GM18909 (cell line): ENCODE data around the gene VIM.
A peak's percentile ranks its signal among the peaks of the same experiment; 100 is the strongest.

ENCODE experiments used
- ATAC-seq: cut with Tn5 transposase; IDR thresholded peaks from one replicate; pipeline ENCODE4 v1.9.1; 2021; ENCODE audit warnings: mild to moderate bottlenecking; ENCODE audit not compliant: unreplicated experiment, poor library complexity

VIM gene

GRCh38 chr10:17229967-17230682 is 2.1 kb downstream of the VIM start:
- peak; percentile 55 for ATAC-seq

DNA sequence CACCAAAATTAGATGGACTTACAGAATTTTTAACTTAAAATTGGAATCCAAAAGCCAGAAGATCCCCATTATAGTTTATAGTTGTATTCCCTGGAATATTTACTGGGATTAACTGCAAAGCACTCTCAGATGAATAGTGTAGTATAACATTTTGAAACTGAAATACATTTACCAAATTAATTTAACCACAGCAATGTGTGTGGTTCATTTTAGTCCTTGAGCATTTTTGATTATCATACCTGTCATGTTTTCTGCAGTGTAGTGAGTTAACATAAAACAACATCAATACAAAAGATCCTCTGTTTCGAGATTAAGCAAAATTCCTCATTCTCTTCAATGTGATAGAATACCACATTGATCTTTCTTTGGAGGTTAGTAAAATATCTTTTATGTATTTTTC is 3.7 kb downstream of the VIM start:
- no peak for ATAC-seq

DNA sequence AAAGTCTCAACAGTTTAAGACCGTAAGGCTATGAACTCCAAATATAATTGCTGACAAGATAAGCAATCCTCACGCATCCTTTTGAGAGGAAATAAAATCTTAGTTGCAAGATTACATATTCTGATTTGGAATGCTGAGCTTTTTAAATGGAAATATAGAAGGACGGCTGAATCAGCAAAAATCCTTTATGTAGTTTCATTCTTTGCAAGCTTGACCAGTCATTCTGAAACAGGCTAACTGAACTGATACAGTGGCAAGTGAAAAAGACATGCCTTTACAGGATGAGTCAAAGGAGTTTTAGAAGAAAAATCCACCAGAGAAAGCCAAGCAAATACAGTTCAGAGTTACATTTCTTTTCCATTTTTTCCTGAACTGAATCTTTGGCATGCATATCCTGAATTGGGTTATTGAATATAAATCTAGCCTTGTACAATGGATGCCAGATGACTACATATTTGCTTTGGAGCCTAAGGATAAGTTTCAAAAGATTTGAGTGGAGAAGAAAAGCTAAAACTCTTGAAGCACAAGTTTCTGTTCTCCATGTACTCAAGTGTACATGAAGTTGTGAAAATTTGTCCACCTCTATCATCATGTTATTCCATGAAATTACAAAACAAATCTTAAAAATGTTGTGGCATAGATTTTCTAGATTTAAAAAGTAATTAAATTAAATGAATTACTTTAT is 4.4 kb downstream of the VIM start:
- ATAC-seq: no peak

DNA sequence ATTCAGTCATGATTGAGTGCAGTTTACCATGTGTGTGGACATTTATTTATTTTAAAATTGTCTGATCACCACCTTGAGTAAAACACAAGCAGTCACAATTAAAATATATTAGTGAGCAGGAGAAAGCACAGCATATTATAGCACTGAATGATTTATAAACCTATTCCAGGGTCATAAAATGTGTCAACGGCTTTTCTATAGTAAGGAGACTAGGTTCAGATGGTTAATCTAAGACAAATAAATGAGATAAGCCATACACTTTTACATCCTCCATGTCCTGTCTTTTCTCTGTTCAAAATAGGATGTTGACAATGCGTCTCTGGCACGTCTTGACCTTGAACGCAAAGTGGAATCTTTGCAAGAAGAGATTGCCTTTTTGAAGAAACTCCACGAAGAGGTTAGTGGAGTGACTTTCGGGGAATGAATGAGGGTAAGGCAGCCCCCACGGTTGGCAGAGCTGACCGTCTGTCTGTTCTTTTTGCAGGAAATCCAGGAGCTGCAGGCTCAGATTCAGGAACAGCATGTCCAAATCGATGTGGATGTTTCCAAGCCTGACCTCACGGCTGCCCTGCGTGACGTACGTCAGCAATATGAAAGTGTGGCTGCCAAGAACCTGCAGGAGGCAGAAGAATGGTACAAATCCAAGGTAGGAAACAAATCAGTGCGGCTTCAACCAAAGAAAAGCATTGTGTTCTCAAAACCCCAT is 5.4 kb downstream of the VIM start:
- ATAC-seq: no peak

GRCh38 chr10:17234431-17234945 is 6.4 kb downstream of the VIM start:
- ATAC-seq: no peak

GRCh38 chr10:17235136-17235535 is 7.1 kb downstream of the VIM start:
- ATAC-seq: no peak

GRCh38 chr10:17236468-17237148 is 8.6 kb downstream of the VIM start:
- no peak for ATAC-seq

DNA sequence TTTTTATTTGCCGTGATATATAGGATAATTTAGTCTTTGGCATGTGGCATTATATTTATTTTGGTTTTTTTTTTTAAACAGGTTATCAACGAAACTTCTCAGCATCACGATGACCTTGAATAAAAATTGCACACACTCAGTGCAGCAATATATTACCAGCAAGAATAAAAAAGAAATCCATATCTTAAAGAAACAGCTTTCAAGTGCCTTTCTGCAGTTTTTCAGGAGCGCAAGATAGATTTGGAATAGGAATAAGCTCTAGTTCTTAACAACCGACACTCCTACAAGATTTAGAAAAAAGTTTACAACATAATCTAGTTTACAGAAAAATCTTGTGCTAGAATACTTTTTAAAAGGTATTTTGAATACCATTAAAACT is 9.1 kb downstream of the VIM start:
- no peak for ATAC-seq

GRCh38 chr10:17237915-17238444 is 9.9 kb downstream of the VIM start:
- no peak for ATAC-seq

GRCh38 chr10:17238445-17239291 is 10.6 kb downstream of the VIM start:
- no peak for ATAC-seq

DNA sequence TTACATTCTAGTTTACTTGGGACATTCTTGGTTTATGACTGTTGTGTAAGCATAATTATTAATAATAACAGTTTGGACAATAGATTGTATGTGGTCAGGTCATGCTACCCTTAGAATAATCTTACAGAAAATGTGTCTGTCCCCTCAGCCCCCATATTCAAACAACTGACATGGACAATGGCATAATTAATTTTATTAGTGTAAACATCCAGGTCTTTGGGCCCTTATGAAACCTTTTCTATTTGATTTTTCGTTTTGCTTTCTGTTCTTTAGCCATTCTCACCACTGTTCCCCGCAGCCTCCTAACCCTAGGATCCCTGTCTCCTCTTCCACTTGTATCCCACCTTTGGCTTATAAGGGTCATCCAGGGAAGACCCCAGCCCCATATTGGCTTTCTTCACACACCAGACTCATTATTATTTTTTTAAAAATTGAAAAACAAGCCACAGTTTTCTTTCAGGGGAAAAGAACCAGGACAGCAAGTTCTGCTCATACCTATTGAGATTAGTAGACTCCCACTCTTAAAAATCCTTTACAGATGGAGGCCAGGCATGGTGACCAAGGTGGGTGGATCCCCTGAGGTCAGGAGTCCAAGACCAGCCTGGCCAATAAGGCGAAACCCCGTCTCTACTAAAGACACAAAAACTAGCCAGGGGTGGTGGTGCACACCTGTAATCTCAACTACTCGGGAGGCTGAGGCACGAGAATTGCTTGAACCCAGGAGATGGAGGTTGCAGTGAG is 11.5 kb downstream of the VIM start:
- no peak for ATAC-seq

DNA sequence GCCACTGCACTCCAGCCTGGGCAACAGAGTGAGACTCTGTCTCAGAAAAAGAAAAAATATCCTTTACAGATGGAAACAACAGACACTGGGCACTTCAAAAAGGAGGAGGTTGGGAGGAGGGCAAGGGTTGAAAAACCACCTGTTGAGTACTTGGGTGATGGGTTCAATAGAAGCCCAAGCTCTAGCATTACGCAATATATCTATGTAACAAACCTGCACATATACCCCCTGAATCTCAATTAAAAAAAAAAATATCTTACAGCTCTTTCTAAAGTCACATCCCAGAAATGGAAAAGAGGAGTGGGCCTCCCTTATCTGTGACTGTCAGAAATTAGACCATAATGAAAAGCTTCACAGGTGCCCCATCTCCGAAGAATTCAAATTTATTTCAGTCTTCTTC is 12.1 kb downstream of the VIM start:
- ATAC-seq: no peak

DNA sequence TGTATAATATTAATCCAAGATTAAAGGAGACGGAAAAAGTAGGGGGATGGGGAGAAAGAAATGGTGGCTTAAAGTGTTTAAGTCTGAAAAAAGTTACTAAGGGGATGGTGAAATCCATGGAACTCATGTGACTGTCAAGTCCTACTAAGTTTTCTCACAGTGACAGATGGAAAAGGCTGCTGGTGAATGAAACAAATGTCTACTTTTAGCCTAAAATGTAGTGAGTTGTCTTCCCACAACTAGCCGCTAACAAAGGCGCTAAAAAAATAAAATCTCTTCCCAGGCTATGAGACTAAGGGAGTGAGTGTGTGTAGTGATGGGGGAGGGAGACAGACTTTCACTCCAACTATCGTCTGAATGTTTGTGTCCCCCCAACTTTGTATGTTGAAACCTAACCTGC is 12.6 kb downstream of the VIM start:
- no peak for ATAC-seq

- no peak for ATAC-seq
These were observed 13.7 kb downstream of the VIM start for GRCh38 chr10:17241611-17242333.

DNA sequence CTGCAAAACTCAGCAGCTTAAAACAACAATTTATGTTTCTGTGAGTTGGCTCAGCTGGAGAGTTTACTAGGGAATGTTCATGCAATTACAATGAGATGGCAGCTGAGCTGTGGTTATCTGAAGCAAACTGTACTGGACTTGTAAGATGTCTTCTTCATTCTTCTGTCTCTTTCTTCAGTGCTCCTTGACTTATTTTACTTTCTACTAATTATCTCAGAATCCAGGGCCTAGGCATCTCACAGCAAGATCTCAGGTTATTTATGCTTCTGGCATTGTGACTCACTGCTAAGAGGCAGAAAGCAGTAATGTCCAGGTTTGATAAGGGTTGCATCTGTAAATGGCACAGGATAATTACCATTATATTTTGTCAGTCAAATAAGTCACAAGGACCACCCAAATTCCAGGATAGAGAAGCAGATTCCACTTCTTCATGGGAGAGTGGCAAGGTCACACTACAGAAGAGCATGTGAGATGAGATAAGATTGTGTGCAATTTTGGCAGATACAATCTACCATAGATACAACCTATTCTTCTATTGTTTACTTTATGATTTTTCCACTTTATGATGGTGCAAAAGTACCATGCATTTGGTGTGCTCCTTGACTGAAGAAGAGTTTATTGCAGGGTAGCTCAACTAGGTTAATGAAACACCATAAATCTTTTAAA is 16.8 kb downstream of the VIM start:
- no peak for ATAC-seq

GRCh38 chr10:17247210-17247609 is 19.2 kb downstream of the VIM start:
- no peak for ATAC-seq

DNA sequence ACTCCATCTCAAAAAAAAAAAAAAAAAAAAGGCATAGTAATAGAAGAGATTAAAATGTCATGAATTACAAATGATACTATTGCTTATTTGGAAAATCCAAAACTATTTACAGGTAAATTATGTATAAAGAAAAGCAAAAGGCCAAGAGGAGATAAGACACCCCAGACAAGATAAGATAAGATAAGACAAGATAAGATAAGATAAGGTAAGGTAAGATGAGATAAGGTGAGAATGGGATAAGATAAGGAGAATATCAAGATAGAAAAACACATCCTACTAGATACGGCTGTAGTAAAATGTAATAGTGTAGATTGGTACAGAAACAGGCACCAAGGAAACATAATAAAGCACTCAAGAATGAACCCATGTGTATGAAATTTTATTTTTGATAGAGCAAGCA is 20.9 kb downstream of the VIM start:
- no peak for ATAC-seq

DNA sequence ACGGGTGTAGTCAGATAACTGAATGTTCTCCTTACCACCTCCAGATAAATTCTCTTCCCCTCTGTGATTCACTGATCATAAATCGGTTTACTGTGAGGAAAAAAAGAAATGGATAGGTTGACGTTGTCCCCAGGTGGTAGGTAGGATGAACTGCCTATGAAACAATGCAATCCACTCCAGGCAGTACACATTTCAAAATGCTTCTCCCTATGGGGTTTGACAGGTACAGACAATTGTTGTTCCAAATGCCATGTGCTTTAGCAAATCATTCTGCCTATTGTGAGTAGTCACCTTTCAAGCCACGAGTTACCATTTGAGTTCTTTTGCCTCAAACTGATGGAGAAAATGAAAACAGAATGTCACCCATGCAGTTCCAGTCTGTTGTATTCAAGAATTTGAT is 21.8 kb downstream of the VIM start:
- ATAC-seq: no peak
